ENCODE measurements around the gene KIAA0586. TPM values are rescaled to one million over a fixed set of nuclear protein-coding genes. Genes with fewer than 3 reads are reported as not detected.
"Not testable (repeated sequence)": the region's sequence is repeated elsewhere in the genome, so short reads cannot be mapped to it uniquely, and the experiment has no call there.

The KIAA0586 gene
- total RNA-seq, 1 experiment from 2014 or later: 23.5 TPM

GRCh38 chr14:58584383-58584782 is 156.9 kb downstream of the KIAA0586 start:
- ChIA-PET CTCF (interaction anchor here (1.3 kb wide), 1 partner anchor 10 kb away, joined by 5 read pairs; no protein-coding TSS in a partner anchor), POLR2A (interaction anchor here (0.7 kb wide), 1 partner anchor 19 kb away, joined by 3 read pairs; no protein-coding TSS in a partner anchor)
- Mint-ChIP-seq H3K4me3 (no peak overlapping the region), H3K27me3 (ENCODE audit: low read depth) (peaks cover 2% of the 10 kb centered on the region; the same call in 1 of the 2 replicates), H3K4me1 (no peaks in the 10 kb centered on the region), H3K27ac (no peak overlapping the region), H3K9me3 (peaks cover 31% of the 10 kb centered on the region), H3K36me3 (peaks cover 14% of the 10 kb centered on the region)
- ATAC-seq (no peak), DNase-seq (ENCODE audit: low spot score) (no peak)
- TF ChIP-seq ZSCAN18 (CRISPR knock-in tag; IDR thresholded peaks at IDR 0.05): no peak

DNA sequence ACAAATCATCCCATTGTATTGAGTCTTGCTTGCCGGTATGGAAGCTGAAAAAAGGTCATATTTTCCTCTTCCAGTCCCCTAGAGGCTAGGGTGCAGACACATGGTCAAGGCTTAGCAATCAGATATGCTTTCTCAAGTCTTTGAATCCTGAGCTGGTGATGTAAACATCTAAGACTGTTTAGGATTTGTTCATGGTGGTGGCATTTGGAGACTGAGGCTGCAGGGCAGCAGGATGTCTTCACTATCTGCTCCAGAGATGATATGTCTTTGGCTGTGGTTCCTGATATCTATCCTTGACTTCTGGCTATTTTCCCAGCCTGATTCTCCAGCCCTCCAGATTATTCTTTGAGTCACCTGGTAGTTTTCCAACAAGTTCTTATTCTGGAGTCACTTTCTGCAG is 159.8 kb downstream of the KIAA0586 start:
- ATAC-seq (no peak), DNase-seq (ENCODE audit: low spot score) (no peak)
- Mint-ChIP-seq H3K9me3 (peaks cover 28% of the 10 kb centered on the region), H3K36me3 (peaks cover 18% of the 10 kb centered on the region), H3K4me3 (no peak overlapping the region), H3K27ac (no peak overlapping the region), H3K27me3 (ENCODE audit: low read depth) (peaks cover 7% of the 10 kb centered on the region), H3K4me1 (no peaks in the 10 kb centered on the region)
- ChIA-PET POLR2A (no interaction called here), CTCF (no interaction called here)
- no peak for TF ChIP-seq AFF4 (CRISPR knock-in tag; IDR thresholded peaks at IDR 0.05; ENCODE audit: borderline replicate concordance)
- no peak for TF ChIP-seq SP1 (CRISPR knock-in tag; conservative IDR thresholded peaks at IDR 0.05)
- TF ChIP-seq ZMAT4 (CRISPR knock-in tag; IDR thresholded peaks at IDR 0.05): no peak
- no peak for TF ChIP-seq ZNF138 (CRISPR knock-in tag; conservative IDR thresholded peaks at IDR 0.05)
- TF ChIP-seq, protein P1, sequence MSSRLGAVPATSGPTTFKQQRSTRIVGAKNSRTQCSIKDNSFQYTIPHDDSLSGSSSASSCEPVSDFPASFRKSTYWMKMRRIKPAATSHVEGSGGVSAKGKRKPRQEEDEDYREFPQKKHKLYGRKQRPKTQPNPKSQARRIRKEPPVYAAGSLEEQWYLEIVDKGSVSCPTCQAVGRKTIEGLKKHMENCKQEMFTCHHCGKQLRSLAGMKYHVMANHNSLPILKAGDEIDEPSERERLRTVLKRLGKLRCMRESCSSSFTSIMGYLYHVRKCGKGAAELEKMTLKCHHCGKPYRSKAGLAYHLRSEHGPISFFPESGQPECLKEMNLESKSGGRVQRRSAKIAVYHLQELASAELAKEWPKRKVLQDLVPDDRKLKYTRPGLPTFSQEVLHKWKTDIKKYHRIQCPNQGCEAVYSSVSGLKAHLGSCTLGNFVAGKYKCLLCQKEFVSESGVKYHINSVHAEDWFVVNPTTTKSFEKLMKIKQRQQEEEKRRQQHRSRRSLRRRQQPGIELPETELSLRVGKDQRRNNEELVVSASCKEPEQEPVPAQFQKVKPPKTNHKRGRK (CRISPR knock-in tag; IDR thresholded peaks at IDR 0.05; ENCODE audit: borderline replicate concordance): no peak
- TF ChIP-seq, protein P2, sequence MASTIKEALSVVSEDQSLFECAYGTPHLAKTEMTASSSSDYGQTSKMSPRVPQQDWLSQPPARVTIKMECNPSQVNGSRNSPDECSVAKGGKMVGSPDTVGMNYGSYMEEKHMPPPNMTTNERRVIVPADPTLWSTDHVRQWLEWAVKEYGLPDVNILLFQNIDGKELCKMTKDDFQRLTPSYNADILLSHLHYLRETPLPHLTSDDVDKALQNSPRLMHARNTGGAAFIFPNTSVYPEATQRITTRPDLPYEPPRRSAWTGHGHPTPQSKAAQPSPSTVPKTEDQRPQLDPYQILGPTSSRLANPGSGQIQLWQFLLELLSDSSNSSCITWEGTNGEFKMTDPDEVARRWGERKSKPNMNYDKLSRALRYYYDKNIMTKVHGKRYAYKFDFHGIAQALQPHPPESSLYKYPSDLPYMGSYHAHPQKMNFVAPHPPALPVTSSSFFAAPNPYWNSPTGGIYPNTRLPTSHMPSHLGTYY (CRISPR knock-in tag; IDR thresholded peaks at IDR 0.05): no peak
- no peak for TF ChIP-seq ARID4B (CRISPR knock-in tag; IDR thresholded peaks at IDR 0.05; ENCODE audit: borderline replicate concordance)

- CTCF ChIA-PET; H3K4me1 Mint-ChIP-seq; DNase-seq (ENCODE audit: low spot score); H3K27ac Mint-ChIP-seq; H3K4me3 Mint-ChIP-seq; POLR2A ChIA-PET; ATAC-seq; H3K27me3 Mint-ChIP-seq (ENCODE audit: low read depth): not testable (repeated sequence)
- peaks cover 18% of the 10 kb centered on the region for H3K36me3 Mint-ChIP-seq
- peaks cover 22% of the 10 kb centered on the region for H3K9me3 Mint-ChIP-seq
Measured at GRCh38 chr14:58588321-58588720, 160.8 kb downstream of the KIAA0586 start.
